NCI-H2196 treated with DMSO at 0.1 percent for 48 hours (cell line): ENCODE data around the gene SUMF1.
"Not testable (repeated sequence)": the region's sequence is repeated elsewhere in the genome, so short reads cannot be mapped to it uniquely, and the experiment has no call there.

Experiments used
- DNase-seq: peaks from one replicate; lab custom pipeline; 2025; ENCODE audit not compliant: unreplicated experiment; lab: John Stamatoyannopoulos, UW

Gene SUMF1

DNA sequence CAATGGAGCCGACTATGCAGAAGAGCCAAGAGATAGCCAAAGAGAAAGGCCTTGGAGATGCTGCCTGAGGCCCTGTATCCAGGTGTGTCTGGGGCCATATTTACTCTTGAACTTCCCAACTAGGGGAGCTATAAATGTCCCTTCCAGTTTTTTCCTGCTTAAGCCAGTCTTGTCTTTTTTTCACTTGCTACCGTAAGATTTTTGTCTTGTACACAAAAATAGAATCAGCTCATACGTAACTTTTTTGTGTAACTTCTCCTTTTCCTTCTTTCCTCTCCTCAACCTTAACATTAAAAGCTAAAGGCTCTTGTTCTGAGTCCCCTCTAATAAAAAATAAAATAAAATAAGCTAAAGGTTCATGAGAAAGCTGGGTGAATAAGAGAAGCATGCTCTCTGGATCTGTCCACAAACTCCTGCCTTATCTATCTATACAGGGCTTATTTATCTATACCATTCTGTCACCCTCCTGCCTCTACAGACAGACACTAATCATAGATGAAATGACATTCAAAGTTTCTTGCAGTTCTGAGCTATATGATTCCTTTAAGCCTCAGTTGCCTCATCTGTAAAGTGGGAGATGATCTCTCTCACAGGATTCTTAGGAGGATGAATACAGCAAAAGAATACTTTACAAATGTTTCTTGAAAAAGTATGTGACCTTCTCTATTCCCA is 4.6 kb downstream of the SUMF1 start:
- no peak for DNase-seq

DNA sequence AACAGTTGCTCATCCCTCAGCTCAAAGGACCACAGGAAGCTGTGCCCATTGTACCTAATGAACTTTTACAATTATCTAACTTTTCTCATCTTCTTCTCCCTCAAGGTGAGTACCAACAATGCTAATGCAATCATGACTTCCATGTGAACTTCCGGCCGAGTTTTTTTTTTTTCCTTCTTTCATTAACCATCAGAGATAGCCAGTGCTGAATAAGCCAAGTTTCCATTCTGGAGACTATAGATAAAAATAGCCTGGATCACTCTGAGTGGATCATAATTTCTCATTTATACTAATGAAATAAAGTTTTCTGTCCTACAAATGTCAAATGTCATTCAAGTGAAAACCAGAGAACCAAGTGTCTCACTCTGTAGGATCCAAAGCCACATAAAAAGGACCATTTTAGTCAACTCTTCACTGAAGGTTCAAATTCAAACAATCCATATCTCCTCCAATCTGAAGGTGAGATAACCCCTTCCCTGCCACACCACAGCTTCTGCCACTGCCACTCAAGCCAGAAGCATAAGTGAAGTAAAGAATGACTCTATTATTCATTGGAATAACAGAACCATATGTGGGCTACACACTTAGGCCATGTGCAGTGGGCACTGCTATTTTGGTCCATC is 5.5 kb downstream of the SUMF1 start:
- no peak for DNase-seq

DNA sequence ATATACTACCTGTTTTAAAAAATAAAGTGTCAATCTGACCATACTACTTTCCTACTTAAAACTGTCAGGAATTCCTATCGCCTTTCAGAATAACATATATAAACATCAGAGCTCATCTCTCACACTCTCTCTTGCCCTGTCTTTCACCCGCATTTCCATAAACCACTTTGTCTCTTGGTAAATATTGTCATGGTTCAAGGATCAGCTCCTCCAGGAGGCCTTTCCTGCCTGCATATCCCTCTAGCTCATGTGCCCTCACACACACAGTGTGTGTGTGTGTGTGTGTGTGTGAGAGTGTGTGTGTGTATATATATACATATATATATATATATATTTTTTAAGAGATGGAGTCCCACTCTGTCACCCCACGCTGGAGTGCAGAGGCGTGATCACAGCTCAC is 6.7 kb downstream of the SUMF1 start:
- DNase-seq: no peak

DNA sequence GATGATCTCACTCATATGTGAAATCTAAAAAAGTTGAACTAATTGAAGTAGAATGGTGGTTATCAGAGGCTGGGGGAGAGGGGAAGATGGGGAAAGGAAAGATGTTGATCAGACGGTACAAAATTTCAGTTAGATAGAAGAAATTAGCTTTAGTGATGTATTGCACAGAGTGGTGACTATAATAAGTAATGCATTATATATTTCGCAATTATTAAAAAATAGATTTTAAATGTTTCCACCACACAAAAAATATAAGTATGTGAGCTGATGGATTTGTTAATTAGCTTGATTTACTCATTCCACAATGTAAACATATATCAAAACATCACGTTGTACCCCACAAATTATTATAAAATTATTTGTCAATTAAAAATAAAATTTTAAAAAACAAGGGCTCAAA is 8.1 kb downstream of the SUMF1 start:
- no peak for DNase-seq

DNA sequence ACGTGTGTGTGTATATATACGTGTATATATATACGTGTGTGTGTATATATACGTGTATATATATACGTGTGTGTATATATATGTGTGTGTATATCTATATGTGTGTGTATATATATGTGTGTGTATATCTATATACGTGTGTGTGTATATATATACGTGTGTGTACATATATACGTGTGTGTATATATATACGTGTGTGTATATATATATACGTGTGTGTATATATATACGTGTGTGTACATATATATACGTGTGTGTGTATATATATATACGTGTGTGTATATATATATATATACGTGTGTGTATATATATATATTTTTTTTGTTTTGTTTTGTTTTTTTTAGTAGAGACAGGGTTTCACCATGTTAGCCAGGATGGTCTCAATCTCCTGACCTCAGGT is 10.3 kb downstream of the SUMF1 start:
- not testable (repeated sequence) for DNase-seq

DNA sequence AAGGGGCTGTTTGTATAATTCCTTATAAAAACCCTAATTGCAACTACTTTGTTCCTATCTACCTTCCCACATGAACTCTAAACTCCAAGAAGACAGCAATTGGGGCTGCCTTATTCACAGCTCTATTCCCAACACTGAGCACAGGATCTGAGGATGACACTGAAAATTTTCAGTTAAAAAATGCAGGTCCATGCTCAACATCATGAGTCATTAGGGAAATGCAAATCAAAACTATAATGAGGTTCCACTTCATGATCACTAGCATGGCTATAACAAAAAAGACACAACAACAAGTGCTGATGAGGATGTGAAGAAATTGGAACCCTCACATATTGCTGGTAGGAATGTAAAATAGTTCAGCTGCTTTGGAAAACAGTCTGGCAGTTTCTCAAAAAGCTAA is 12.9 kb downstream of the SUMF1 start:
- DNase-seq: no peak

DNA sequence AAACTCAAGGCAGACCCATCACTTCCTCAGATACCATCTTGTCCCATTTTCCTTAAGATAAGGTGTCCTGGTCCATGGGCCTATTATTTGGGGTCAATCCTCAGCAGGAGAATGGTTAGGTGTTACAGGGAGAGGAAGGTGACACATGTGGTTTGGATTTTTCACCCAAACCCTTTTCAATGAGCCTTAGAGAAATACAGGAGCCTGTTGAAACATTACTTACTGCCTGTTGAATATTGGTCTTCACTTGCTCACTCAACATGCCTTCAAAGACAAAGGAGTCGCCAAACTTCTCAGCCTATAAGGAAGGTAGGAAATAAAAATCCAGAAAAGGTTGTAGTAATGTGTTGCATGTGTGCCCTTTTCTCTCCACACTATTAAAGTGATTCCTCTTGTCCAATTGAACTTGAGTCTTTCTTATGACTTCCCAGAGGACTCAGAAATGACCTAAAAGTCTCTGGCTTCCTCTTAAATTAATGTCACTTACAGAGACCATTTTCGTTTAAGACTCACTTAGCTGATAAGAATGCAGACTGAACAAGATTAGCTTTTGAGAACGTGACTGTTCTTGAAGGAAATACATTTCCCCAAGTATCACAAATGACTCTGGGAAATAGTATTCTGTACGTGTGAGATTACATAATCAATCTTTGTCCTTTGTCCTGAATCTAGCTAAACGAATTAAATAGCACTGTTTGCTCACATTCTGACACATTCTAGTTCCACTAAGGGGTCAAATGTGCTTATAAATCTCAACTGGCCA is 17.8 kb downstream of the SUMF1 start:
- DNase-seq: no peak

DNA sequence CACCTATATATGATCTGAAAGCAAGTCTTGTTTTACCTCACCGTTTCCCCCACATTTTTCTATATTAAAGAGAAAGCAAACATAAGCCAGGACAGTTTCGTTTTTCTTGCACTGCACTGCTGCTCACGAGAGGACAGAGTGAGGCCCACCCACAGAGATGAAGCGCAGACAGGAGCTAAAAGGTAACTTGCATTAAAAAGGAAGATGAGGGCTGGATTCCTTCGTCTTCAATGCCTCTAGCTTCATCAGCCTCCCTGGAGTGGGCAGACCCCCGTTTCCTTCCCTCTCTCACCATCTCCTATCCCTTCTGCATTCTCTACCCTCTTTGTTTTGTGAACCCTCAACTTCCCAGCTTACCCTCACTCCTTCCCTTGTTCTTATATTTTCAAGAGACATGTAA is 18.9 kb downstream of the SUMF1 start:
- DNase-seq: no peak

DNA sequence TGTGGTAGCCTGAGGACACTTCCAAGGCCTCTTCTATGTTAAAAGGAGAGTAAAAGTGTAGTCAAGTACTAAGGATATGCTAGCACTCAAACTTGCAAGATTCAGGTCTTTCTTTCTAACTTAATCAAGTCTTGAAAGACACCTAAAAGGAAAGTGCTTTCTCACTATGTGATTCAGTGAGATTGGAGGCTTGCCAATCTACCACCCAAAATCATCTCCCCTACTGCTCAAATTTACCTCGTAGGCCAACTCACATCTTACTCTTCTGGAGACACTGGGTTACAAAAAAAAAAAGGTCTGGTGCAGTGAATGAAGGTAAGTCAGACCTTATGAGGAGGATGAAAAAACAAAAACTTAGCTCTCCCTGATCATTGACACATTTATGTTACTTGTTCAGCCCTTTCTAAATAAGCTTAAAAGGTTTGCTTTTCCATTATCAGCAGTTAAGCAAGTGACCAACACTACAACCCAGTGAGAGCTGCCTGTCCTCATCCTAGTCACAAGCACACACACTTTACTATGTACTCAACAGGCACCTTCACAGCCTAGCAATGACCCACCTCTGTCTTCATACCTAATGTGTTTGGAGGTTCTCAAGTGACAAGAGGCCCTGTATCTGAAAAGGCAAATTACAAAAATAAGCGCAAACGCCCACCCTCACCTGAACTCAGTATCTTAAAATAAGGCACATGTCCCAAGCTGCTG is 19.6 kb downstream of the SUMF1 start:
- no peak for DNase-seq

DNA sequence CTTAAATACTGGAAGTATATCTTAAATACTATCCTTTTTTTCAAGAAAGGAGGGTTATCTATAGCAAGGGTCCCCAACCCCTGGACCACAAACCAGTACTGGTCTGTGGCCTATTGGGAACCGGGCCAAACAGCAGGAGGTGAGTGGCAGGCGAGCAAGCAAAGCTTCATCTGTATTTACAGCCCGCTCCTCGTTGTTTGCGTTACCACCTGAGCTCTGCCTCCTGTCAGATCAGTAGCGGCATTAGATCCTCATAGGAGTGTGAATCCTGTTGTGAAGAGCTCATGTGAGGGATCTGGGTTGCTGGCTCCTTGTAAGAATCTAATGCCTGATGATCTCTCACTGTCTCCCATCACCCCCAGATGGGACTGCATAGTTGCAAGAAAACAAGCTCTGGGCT is 26.1 kb downstream of the SUMF1 start:
- DNase-seq: no peak

DNA sequence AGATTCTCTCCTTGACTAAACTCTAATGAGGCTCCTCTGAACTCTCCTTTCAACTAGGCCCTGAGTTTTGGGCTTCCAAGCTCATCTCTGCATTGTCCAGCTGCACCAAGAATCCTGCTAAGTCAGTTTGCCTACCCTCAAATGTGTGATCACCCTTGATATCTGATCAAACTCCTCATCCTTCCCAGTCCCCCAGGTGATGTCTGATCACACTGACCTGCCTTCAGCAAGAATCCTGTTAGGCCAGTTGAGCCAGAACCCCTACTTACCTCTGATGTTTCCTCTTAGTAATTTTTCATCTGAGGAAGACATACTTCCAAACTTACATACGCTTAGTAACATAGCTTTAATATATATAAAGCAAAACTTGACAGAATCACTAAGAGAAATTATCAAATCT is 28.8 kb downstream of the SUMF1 start:
- DNase-seq: no peak

DNA sequence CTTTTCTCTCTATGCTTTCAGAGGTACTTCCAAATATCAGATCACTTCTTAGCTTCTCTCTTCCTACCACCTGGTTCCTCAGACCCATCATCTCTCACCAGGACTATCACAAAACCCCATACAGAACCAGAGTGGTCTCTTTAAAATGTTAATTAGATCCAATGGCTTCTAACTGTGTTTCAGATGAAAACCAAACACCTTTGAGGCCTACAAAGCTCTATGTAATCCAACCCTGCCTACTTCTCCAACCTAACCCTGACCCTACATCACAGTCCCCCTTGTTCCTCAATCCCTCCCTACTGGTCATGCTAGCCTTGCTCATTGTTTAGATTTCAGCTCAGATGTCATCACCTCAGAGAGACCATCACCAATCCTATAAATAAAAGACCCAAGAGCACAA is 34.8 kb downstream of the SUMF1 start:
- DNase-seq: no peak

DNA sequence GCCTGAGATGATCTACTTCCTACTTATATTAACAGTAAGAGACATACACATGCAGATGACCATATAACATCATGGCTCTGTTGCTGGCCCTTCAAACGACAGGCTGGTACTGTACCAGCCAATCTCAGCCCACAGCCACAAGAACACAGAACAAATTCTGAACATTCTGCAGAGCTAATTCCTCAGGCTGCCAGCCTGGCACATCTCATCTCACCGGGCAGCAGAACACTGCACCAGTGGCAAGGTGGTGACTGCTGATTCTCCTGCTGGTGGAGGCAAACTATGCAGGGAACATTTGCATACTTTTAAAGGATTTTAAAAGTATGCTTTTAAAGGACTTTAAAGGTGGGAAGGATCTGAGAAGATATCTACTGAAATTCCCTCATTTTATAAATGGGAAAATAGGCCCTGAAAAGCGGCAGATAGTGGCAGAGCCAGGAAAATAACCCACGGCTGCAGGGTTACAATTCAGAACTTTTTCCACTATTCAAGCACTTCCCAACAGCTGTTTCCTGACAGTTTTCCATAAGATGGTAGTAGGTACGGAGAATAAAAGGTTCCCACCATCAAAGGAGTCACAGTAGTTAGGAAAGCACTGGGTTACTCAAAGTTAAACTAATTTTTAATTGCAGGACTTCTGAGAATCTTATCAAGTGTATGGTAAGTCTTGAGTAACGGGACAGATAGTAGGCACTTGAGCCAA is 37.3 kb downstream of the SUMF1 start:
- no peak for DNase-seq

DNA sequence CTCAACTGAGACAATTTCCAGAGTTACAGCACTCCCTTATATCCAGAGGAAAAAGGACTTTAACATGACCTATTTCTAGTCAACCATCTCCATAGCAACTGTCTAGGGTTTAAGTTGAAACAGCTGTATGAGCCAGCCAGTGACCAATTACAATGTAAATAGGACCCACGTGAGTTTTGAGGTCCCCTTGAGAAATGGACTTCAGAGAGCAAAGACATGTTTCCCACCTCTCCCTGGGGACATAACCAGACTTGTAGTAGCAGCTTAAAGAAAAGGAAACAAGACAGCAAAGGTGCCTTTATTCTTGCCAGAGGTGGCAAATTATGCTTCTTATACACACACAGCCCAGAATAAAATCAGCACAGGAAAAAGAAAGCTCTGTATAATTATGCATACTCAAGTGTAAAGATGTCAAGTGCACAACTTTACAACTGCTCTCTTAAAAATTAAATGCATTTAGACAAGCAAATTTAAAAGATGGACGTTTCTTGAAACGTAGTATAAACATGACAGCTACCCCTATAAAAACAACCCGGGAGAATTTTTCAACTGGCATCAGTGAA is 40.2 kb downstream of the SUMF1 start:
- no peak for DNase-seq

DNA sequence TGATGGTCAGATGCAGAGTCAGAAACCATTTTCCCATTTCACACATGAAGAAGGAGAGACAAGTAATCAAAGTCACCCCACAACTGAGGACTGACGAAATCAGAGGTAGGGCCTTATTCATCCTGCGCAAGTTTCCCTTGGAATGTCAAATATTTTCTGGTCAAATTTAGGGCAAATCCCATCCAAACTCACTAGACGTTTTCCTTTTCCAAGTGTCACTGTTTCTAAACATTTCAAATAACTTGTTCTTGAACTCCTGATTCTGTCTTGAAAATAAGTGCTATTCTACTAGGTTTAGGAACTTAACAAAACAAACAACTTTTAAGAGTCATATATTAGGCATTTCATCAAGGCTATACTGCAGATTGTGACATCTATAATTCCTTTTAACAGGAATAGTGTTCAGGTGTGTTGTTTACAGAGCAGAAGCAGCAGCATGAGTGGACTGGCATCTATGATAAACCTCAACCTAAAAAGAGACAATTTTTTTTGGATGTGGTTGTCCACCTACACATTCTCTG is 40.7 kb downstream of the SUMF1 start:
- no peak for DNase-seq

DNA sequence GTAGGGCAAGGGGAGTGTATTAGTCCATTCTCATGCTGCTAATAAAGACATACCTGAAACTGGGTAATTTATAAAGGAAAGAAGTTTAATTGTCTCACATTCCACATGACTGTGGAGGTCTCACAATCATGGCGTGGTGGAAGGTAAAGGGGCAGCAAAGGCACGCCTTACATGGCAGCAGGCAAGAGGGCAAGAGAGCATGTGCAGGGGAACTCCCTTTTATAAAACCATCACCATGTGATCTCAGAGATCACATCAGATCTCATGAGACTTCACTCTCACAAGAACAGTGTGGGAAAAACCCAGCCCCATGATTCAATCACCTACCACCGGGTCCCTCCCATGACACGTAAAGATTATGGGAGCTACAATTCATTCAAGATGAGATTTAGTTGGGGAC is 41.4 kb downstream of the SUMF1 start:
- DNase-seq: no peak

DNA sequence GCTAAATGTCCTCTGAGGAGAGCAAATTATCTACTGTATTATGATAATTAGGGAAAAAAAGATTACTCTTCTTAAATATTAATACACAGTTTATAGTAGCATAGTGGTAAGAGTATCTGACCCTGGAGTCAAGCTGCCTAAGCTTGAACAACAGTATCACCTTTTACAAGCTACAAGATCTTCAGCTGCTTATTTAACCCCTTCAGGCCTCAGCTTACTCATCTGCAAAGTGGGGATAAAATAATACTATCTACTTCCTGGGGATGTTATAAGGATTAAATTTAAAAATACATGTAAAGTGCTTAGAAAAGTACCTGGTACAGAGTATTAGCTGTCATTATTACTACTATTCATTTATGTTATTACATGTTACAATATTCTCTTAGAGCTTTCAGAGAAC is 42.0 kb downstream of the SUMF1 start:
- no peak for DNase-seq

DNA sequence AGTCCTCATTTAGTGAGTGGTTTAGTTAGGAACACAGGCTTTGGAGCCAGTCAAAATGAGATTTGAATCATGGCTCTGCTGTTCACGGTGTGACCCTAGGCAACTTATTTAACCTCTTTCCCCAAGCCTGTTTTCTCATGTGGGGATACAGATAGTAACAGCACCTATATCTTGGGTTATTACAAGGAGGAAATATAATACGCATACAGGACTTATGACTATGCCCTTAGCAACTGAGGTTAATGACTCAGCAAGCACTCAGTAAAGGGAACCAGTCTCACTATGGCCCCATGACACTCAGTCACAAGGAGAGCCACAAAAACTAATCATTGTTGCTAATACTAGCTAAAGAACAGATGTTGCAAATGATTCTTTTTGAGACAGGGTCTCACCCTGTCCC is 45.9 kb downstream of the SUMF1 start:
- DNase-seq: no peak

DNA sequence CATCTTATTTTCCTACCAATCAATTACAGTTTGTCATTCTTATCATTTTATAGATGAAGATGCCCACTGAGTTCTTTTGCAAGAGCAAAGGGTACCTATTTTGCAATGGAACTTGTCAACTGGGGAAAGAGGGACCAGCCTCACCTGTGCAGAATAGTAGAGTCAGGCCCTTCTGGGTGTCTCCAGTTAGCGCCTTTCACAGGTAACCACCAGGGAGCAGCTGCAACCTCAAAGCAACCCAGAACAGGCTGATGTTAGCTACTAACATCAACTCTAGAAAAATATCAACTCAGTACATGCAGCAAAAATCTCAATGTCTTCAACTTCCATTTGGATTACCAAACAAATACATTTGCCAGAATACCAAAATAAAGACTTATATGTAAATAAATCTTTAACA is 47.1 kb downstream of the SUMF1 start:
- no peak for DNase-seq

DNA sequence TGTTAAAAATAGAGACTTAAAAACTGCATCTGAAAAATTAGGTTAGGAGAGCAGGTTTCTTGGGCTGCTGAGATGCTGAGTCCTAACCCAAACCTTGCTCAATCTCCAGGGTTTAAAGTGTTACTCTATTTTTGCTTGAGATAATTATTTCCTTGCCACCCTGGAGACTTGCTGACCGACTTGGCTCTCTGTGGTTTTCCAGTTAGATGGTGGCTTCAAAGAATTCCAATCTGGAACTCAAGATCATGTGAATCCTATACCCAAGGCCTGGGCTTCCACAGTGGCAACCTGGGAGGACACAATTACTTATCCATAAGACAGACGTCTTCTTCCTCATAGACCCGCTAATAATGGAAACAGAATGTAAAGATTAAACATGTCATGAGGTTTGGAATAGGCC is 47.7 kb downstream of the SUMF1 start:
- no peak for DNase-seq

DNA sequence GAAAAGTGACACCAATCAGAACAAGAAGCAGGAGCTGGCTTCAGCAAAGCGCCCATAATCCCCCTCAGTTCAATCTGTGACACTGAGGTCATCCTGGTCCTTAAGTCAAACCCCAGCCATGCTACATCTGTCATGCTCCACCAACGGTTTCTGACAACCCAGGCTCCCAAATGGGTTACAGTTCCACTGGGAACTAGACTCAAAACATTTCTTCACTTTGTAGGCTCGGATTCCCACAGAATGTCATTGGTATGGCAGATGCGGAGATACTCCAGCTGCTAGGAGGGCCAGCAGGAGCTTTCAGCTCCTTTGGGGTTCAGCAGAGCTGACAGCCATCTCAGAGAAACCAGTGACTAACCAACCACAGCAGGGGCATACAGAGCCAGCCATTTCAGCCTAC is 48.9 kb downstream of the SUMF1 start:
- no peak for DNase-seq
